Caco-2 (cell line): ENCODE results near the gene IGSF9B. TPM values are rescaled to one million over a fixed set of nuclear protein-coding genes. Genes with fewer than 3 reads are reported as not detected.

Source experiments
- BruUV-seq: library from RNA; stranded (reverse); fragments of 400-500 nt; replicated peaks from 2 replicates; lab custom pipeline; 2021; lab: Mats Ljungman, UMichigan
- CTCF ChIA-PET: fragments of 300-600 bp; sonication (Branson Sonifier 250); formaldehyde crosslinking; loops from one replicate; lab custom pipeline; 2022; ENCODE audit warnings: antibody characterized with exemption; lab: Charles Lee
- POLR2A ChIA-PET: fragments of 300-600 bp; sonication (Branson Sonifier 250); formaldehyde crosslinking; loops from one replicate; lab custom pipeline; 2022; ENCODE audit warnings: antibody characterized with exemption; lab: Charles Lee
- DNase-seq, 2 experiments: peaks; one replicate each; pipeline versions ENCODE4 v3.0.0 to v3.0.0-alpha.2; 2020 to 2022
- H3K27me3 ChIP-seq: replicated peaks from 2 replicates; pipeline ENCODE4 v1.6.0; 2011; ENCODE audit warnings: low read length; ENCODE audit not compliant: control insufficient read depth, insufficient read depth
- H3K36me3 ChIP-seq: 2 replicates; pipeline ENCODE4 v1.5.1; 2011; ENCODE audit warnings: low read length; ENCODE audit not compliant: control insufficient read depth, insufficient read depth
- H3K4me1 ChIP-seq: fragments of 250-450 bp; sonication (Bioruptor Pico); 2 replicates; pipeline ENCODE4 v1.5.1; 2020; ENCODE audit warnings: mild to moderate bottlenecking
- H3K4me3 ChIP-seq: 2 replicates; pipeline ENCODE4 v1.5.1; 2011; ENCODE audit warnings: low read depth, mild to moderate bottlenecking, control low read depth, low read length
- H3K9me3 ChIP-seq: fragments of 250-450 bp; sonication (Bioruptor Pico); 2 replicates; pipeline ENCODE4 v1.5.1; 2020; ENCODE audit warnings: mild to moderate bottlenecking, moderate library complexity
- H3K27ac Mint-ChIP-seq: one replicate; pipeline ENCODE4 v1.8.0; 2022; ENCODE audit warnings: mixed read lengths; ENCODE audit not compliant: unreplicated experiment
- H3K27me3 Mint-ChIP-seq: one replicate; pipeline ENCODE4 v1.8.0; 2022; ENCODE audit warnings: mixed read lengths; ENCODE audit not compliant: insufficient read depth, unreplicated experiment
- H3K36me3 Mint-ChIP-seq: one replicate; pipeline ENCODE4 v1.8.0; 2022; ENCODE audit warnings: mild to moderate bottlenecking, mixed read lengths; ENCODE audit not compliant: insufficient read depth, unreplicated experiment
- H3K4me1 Mint-ChIP-seq: one replicate; pipeline ENCODE4 v1.8.0; 2022; ENCODE audit warnings: low read depth, mixed read lengths; ENCODE audit not compliant: unreplicated experiment
- H3K4me3 Mint-ChIP-seq: one replicate; pipeline ENCODE4 v1.8.0; 2022; ENCODE audit warnings: mild to moderate bottlenecking, moderate library complexity, mixed read lengths; ENCODE audit not compliant: unreplicated experiment
- H3K9me3 Mint-ChIP-seq: one replicate; pipeline ENCODE4 v1.8.0; 2022; ENCODE audit warnings: mixed read lengths; ENCODE audit not compliant: unreplicated experiment
- CTCF ChIP-seq, 2 experiments: fragments of 200-600 bp in 1 of 2; IDR thresholded peaks; 1 replicate in 1 of 2; 2 replicates in 1 of 2; pipeline versions ENCODE4 v1.5.1 to v1.8.0; 2011 to 2022; ENCODE audit warnings: antibody characterized with exemption in 1 of 2, control low read depth in 1 of 2, inconsistent platforms in 1 of 2, low read depth in 1 of 2, low read length in 1 of 2, mild to moderate bottlenecking in 1 of 2, moderate library complexity in 1 of 2; ENCODE audit not compliant: insufficient read depth in 1 of 2, severe bottlenecking in 1 of 2, unreplicated experiment in 1 of 2
- intact Hi-C: fragments of 100-400 bp; cut with micrococcal nuclease; formaldehyde crosslinking; loops from one replicate; pipeline ENCODE4 v1.10.0; 2022; ENCODE audit not compliant: unreplicated experiment
- total RNA-seq: library from RNA; stranded (reverse); gene quantifications from 2 replicates; pipeline ENCODE4 v1.2.3, GENCODE V29; 2022

Gene IGSF9B
- total RNA-seq, 1 experiment from 2014 or later = 4.2 TPM

- ChIA-PET CTCF (no interaction called here), POLR2A (no interaction called here)
- Mint-ChIP-seq H3K27ac (no peak overlapping the region), H3K36me3 (no peaks in the 10 kb centered on the region), H3K4me1 (peaks cover 5% of the 10 kb centered on the region), H3K4me3 (no peak overlapping the region), H3K9me3 (no peaks in the 10 kb centered on the region), H3K27me3 (peaks cover 43% of the 10 kb centered on the region)
- no peaks in the 10 kb centered on the region for H3K9me3 ChIP-seq
- no peak for DNase-seq
- no peaks in the 10 kb centered on the region; the same call in 1 of the 2 replicates for H3K27me3 ChIP-seq
- no peak overlapping the region for H3K4me3 ChIP-seq
- no peak for TF ChIP-seq CTCF (IDR thresholded peaks at IDR 0.05; ENCODE audit: insufficient read depth in 1 of 2, low read depth in 1 of 2, low read length in 1 of 2, severe bottlenecking in 1 of 2, unreplicated experiment in 1 of 2)
- BruUV-seq = no TSS peak
- H3K36me3 ChIP-seq = no peaks in the 10 kb centered on the region
- no peaks in the 10 kb centered on the region for H3K4me1 ChIP-seq
- intact Hi-C loops = no loop called here
Observed at GRCh38 chr11:133969112-133969511, 12.3 kb upstream of the IGSF9B start.

GRCh38 chr11:133968300-133968699 is 11.5 kb upstream of the IGSF9B start:
- no peaks in the 10 kb centered on the region for H3K9me3 ChIP-seq
- no peak overlapping the region for H3K4me3 ChIP-seq
- no peaks in the 10 kb centered on the region; the same call in 1 of the 2 replicates for H3K27me3 ChIP-seq
- H3K4me1 ChIP-seq = no peaks in the 10 kb centered on the region
- Mint-ChIP-seq H3K27me3 (peaks cover 39% of the 10 kb centered on the region), H3K4me3 (no peak overlapping the region), H3K27ac (no peak overlapping the region), H3K36me3 (no peaks in the 10 kb centered on the region), H3K4me1 (peaks cover 5% of the 10 kb centered on the region), H3K9me3 (no peaks in the 10 kb centered on the region)
- no TSS peak for BruUV-seq
- intact Hi-C loops = no loop called here
- H3K36me3 ChIP-seq = no peaks in the 10 kb centered on the region
- ChIA-PET POLR2A (no interaction called here), CTCF (no interaction called here)
- TF ChIP-seq CTCF (IDR thresholded peaks at IDR 0.05; ENCODE audit: insufficient read depth in 1 of 2, low read depth in 1 of 2, low read length in 1 of 2, severe bottlenecking in 1 of 2, unreplicated experiment in 1 of 2) = no peak
- peak in 1 of 2 experiments; percentile 39 for DNase-seq

- Mint-ChIP-seq H3K27ac (no peak overlapping the region), H3K9me3 (no peaks in the 10 kb centered on the region), H3K4me1 (peaks cover 5% of the 10 kb centered on the region), H3K4me3 (no peak overlapping the region), H3K27me3 (peaks cover 35% of the 10 kb centered on the region), H3K36me3 (no peaks in the 10 kb centered on the region)
- Histone ChIP-seq H3K9me3 (no peaks in the 10 kb centered on the region), H3K36me3 (no peaks in the 10 kb centered on the region), H3K4me1 (no peaks in the 10 kb centered on the region), H3K4me3 (no peak overlapping the region), H3K27me3 (no peaks in the 10 kb centered on the region; the same call in 1 of the 2 replicates)
- no TSS peak for BruUV-seq
- ChIA-PET POLR2A (no interaction called here), CTCF (no interaction called here)
- intact Hi-C loops = no loop called here
- no peak for DNase-seq
- TF ChIP-seq CTCF (IDR thresholded peaks at IDR 0.05; ENCODE audit: insufficient read depth in 1 of 2, low read depth in 1 of 2, low read length in 1 of 2, severe bottlenecking in 1 of 2, unreplicated experiment in 1 of 2) = no peak
Observed at GRCh38 chr11:133967599-133968238, 11.0 kb upstream of the IGSF9B start.
